Measurements from ENCODE around the gene DIDO1.

The DIDO1 gene

GRCh38 chr20:62926229-62927127, at the start of gene DIDO1:
Gene DIDO1 (minus strand): TSS chr20:62926505.
- DNase-seq (ENCODE audit: low read depth in 3 of 3), result peak; percentile 81 to 88 (median 84)

- no peak for DNase-seq (ENCODE audit: low read depth in 3 of 3)
These were observed 49.0 kb upstream of the DIDO1 start for GRCh38 chr20:62975251-62975760.

- no peak for DNase-seq (ENCODE audit: low read depth in 3 of 3)
These were observed 46.8 kb upstream of the DIDO1 start for GRCh38 chr20:62972845-62973745.

GRCh38 chr20:62971950-62972844, 45.9 kb upstream of the DIDO1 start:
- peak; percentile 69 to 87 (median 70) for DNase-seq (ENCODE audit: low read depth in 3 of 3)

DNA sequence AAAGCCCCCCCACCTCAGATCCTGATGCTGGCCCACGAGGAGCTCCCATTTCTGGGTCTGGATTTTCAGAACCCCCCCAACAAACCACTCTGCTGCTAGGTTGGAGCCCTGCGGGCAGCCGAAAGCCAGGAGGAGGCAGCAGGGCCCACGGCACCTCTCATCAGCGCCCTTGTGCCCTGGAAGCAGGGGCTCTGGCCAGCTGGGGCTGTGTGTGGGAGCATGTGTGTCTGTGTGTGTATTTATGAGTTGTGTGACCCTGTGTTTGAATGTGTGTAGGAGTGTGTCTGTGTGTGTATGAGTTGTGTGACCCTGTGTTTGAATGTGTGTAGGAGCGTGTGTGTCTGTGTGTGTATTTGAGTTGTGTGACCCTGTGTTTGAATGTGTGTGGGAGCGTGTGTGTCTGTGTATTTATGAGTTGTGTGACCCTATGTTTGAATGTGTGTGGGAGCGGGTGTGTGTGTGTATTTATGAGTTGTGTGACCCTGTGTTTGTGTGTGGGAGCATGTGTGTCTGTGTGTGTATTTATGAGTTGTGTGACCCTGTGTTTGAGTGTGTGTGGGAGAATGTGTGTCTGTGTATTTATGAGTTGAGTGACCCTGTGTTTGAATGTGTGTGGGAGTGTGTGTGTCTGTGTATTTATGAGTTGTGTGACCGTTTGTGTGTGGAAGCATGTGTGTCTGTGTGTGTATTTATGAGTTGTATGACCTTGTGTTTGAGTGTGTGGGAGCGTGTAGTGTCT, 45.1 kb upstream of the DIDO1 start:
- no peak for DNase-seq (ENCODE audit: low read depth in 3 of 3)

DNA sequence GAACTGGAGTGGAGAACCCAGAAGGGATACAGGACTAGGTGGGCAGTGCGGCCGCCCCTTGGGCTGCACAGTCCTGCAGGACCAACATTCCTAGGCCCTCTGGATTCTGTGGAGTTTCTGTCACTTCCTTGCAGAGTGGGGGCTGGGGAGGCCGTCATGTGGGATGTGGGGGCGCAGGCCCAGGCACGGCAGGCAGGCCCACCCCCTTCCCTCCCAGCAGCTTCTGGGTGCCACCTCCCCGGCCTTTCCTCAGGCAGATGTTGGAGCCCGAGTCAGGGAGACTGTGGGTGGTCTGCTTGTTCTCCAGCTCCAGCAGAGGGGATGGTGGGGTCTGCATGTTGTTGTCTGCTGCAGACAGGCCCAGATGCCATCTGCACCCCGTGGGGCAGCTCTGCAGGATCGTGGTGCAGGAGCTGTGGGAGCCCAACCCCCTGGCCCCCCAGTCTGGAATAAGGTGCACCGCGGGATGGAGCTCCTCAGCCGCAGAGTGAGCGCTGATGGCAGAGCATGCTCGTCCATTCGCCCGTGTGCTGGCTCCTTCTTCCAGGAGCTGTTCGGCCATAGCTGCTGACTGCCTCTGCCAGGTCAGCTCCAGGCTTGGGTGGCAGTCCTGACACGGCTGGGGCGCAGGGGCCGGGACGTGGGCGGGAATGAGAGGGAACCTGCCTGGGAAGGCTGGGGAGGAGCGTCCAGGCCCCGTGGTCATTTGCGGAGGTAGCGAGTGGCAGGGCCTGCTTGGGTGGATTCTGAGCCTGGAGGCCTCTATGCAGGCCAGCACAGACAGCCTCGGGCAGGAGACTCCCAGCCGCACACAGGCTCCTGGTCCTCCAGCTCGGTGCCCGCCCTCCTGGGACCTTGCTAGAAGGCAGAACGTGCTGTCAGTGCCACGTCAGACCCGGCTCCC, 44.3 kb upstream of the DIDO1 start:
- DNase-seq (ENCODE audit: low read depth in 3 of 3), result no peak

GRCh38 chr20:62969939-62970306, 43.6 kb upstream of the DIDO1 start:
- no peak for DNase-seq (ENCODE audit: low read depth in 3 of 3)

DNA sequence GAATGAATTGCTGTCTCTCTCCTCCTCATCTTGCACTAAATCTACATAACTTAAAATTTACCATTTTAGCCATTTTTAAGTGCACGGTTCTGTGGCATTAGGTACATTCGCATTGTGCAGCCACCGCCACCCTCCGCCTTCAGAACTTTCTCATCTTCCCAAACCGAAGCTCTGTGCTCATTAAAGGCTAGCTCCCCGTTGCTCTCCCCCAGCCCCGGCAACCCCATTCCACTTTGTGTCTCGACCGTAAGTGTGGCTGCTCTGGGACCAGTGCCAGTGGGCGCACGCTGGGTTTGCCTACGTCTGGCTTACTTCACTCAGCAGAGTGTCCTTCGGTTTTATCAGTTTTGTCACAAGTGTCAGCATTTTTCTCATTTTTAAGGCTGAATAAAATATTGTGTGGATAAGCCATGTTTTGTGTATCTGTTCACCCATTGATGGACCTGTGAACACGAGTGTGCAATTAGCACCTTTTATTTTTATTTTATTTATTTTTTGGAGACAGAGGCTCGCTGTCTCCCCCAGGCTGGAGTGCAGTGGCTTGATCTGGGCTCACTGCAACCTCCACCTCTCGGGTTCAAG, 43.0 kb upstream of the DIDO1 start:
- DNase-seq (ENCODE audit: low read depth in 3 of 3), result no peak

DNA sequence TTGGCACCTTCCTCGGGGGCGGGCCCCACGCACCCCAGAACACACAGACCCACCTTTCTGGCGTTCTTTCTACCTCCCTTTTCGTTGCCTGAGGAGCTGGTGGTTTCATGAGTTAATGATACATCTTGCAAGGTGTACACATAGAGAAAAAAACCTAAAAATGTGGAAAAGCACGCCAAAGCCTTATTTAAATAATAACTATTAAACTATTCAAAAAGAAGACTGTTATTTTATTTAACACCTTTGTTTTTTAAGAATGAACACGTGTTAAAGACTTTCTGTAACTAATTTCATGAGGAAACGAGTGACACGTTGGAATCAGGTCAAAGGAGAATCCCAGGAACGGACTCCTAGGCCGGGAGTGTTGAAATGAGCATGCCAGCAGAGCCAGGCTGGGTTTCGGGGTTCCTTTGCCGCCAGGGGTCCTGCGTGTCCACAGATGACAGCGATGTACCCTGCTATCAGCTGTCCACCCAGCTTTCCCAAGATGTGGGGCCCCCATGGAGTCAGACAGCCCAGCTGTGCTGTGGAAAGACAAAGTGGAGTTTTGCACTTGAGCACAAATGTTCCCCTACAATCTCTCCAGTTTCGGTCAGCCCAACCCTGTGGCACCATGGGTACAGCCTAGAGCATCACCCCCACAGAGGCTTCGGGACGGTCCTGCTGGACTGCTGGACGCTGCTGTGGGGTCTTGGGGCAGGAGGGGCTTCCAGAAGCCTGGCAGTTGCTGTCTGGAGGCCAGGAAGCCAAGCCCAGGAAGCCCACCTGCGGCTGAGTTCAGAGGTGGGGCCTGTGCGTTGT, 42.3 kb upstream of the DIDO1 start:
- DNase-seq (ENCODE audit: low read depth in 3 of 3), result no peak

GRCh38 chr20:62967628-62968351, 41.5 kb upstream of the DIDO1 start:
- DNase-seq (ENCODE audit: low read depth in 3 of 3), result no peak

DNA sequence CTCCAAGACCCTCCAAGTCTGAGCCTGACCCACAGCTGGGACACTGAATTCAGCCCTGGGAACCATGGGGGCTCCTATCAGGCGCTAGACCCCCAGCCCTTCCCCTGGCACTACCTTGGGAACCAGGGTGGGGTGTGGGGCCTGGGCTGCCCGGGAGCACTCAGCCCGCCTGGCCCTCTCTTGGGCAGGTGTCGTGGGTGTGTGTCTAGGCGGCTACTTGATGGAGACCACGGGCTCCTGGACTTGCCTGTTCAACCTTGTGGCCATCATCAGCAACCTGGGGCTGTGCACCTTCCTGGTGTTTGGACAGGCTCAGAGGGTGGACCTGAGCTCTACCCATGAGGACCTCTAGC, 40.8 kb upstream of the DIDO1 start:
- no peak for DNase-seq (ENCODE audit: low read depth in 3 of 3)

- DNase-seq (ENCODE audit: low read depth in 3 of 3), result no peak
These were observed 40.2 kb upstream of the DIDO1 start for GRCh38 chr20:62966212-62967148.

- no peak for DNase-seq (ENCODE audit: low read depth in 3 of 3)
These were observed 39.1 kb upstream of the DIDO1 start for GRCh38 chr20:62965363-62965771.

GRCh38 chr20:62964700-62965099, 38.4 kb upstream of the DIDO1 start:
- no peak for DNase-seq (ENCODE audit: low read depth in 3 of 3)

GRCh38 chr20:62963614-62964397, 37.5 kb upstream of the DIDO1 start:
- no peak for DNase-seq (ENCODE audit: low read depth in 3 of 3)

Measured in stimulated activated CD4-positive, alpha-beta T cell treated with anti-CD3 and anti-CD28 coated beads, TNF-alpha, amount 100 ng/mL, for 24 hours (primary cell).